Keratinocyte (primary cell): Measurements from ENCODE around the gene LZTR1. TPM values are rescaled to one million over a fixed set of nuclear protein-coding genes. Genes with fewer than 3 reads are reported as not detected.

ENCODE experiments used
- DNase-seq: peaks from one replicate; pipeline ENCODE4 v3.0.0-alpha.2; 2011; ENCODE audit warnings: low read depth, missing footprints, low spot score
- FAIRE-seq: peaks from 2 replicates; lab custom pipeline; 2011; peaks lifted over from hg19 to GRCh38; lab: Jason Lieb, UNC
- H2AFZ ChIP-seq: 2 replicates; pipeline ENCODE4 v1.6.0; 2012; ENCODE audit warnings: low read length, control low read depth, inconsistent platforms; ENCODE audit not compliant: control insufficient read depth
- H3K27ac ChIP-seq: 2 replicates; pipeline ENCODE4 v1.5.1; 2011; ENCODE audit warnings: low read length; ENCODE audit not compliant: control insufficient read depth, insufficient read depth
- H3K27me3 ChIP-seq: 3 replicates; pipeline ENCODE4 v1.6.0; 2011; ENCODE audit warnings: low read length; ENCODE audit not compliant: control insufficient read depth, insufficient read depth; ENCODE audit errors: extremely low read depth
- H3K36me3 ChIP-seq, 2 experiments: 2 replicates in 1 of 2; 3 replicates in 1 of 2; pipeline ENCODE4 v1.5.1; 2011; ENCODE audit warnings: low read length in 2 of 2, mild to moderate bottlenecking in 1 of 2; ENCODE audit not compliant: control insufficient read depth in 2 of 2, insufficient read depth in 2 of 2; ENCODE audit errors: extremely low read depth in 1 of 2
- H3K4me1 ChIP-seq: 3 replicates; pipeline ENCODE4 v1.5.1; 2011; ENCODE audit warnings: low read length; ENCODE audit not compliant: control insufficient read depth, insufficient read depth; ENCODE audit errors: extremely low read depth
- H3K4me2 ChIP-seq: 3 replicates; pipeline ENCODE4 v1.6.0; 2011; ENCODE audit warnings: low read depth, low read length; ENCODE audit not compliant: control insufficient read depth, insufficient read depth; ENCODE audit errors: extremely low read depth
- H3K4me3 ChIP-seq, 3 experiments: fragments of 200-600 bp in 1 of 3; sonication (generic) in 1 of 3; 2 replicates in 2 of 3; 3 replicates in 1 of 3; pipeline ENCODE4 v1.5.1; 2011 to 2016; ENCODE audit warnings: low read length in 3 of 3, mild to moderate bottlenecking in 3 of 3, control low read depth in 2 of 3, inconsistent platforms in 1 of 3, low read depth in 1 of 3, mixed read lengths in 1 of 3, mixed run types in 1 of 3, moderate library complexity in 1 of 3; ENCODE audit not compliant: control insufficient read depth in 2 of 3, insufficient read depth in 2 of 3; ENCODE audit errors: extremely low read depth in 1 of 3
- H3K79me2 ChIP-seq: 2 replicates; pipeline ENCODE4 v1.6.0; 2012; ENCODE audit warnings: low read length; ENCODE audit not compliant: control insufficient read depth, insufficient read depth
- H3K9ac ChIP-seq: 3 replicates; pipeline ENCODE4 v1.6.0; 2011; ENCODE audit warnings: low read length; ENCODE audit not compliant: control insufficient read depth, insufficient read depth; ENCODE audit errors: extremely low read depth
- H3K9me1 ChIP-seq: 3 replicates; pipeline ENCODE4 v1.6.0; 2011; ENCODE audit warnings: low read length; ENCODE audit not compliant: control insufficient read depth, insufficient read depth; ENCODE audit errors: extremely low read depth
- H3K9me3 ChIP-seq: 2 replicates; pipeline ENCODE4 v1.5.1; 2012; ENCODE audit warnings: low read depth, low read length; ENCODE audit not compliant: control insufficient read depth
- H4K20me1 ChIP-seq: 3 replicates; pipeline ENCODE4 v1.6.0; 2011; ENCODE audit warnings: low read length; ENCODE audit not compliant: control insufficient read depth, insufficient read depth; ENCODE audit errors: extremely low read depth
- CTCF ChIP-seq, 3 experiments: IDR thresholded peaks in 1 of 3; conservative IDR thresholded peaks in 1 of 3; optimal IDR thresholded peaks in 1 of 3; 2 replicates in 2 of 3; 3 replicates in 1 of 3; pipeline versions ENCODE3 to v1.5.1; 2011; ENCODE audit warnings: low read length in 3 of 3, mild to moderate bottlenecking in 3 of 3, moderate library complexity in 2 of 3, control low read depth in 1 of 3, inconsistent platforms in 1 of 3; ENCODE audit not compliant: insufficient read depth in 2 of 3; ENCODE audit errors: extremely low read depth in 1 of 3
- EZH2 ChIP-seq: IDR thresholded peaks from one replicate; pipeline ENCODE4 v1.6.1; 2012; ENCODE audit warnings: inconsistent platforms, mild to moderate bottlenecking, low read length, moderate library complexity
- dilution Hi-C: fragments of 300-500 bp; cut with MboI; formaldehyde crosslinking; loops from one replicate; pipeline ENCODE4 v1.7.0; 2020; ENCODE audit warnings: low sequenced_read_pairs; ENCODE audit not compliant: extremely low pct_ligation_motif_present
- polyA plus RNA-seq, 5 experiments: library from polyadenylated mRNA; depleted of rRNA in 3 of 5; stranded (reverse) in 3 of 5; stranded (forward) in 1 of 5; unstranded in 1 of 5; fragments of >200 nt; gene quantifications; 1 replicate in 1 of 5; 2 replicates in 3 of 5; 3 replicates in 1 of 5; pipeline versions ENCODE4 v1.2.1 to v1.2.3, GENCODE V29; 2011 to 2012; ENCODE audit warnings: missing spikeins in 2 of 5, low read depth in 1 of 5, low replicate concordance in 1 of 5

The LZTR1 gene
- polyA plus RNA-seq, 1 donor (not counting 4 experiments of a cell fraction or from before 2014, with no cell fraction given): 37.0 TPM

GRCh38 chr22:20976291-20976877, 5.7 kb upstream of the LZTR1 start:
- no peak overlapping the region for H3K4me3 ChIP-seq
- no peak for FAIRE-seq
- no peaks in the 10 kb centered on the region for H3K27me3 ChIP-seq
- no peaks in the 10 kb centered on the region for H3K9me1 ChIP-seq
- H2AFZ ChIP-seq: no peak overlapping the region
- no peaks in the 10 kb centered on the region for H3K79me2 ChIP-seq
- no peak for DNase-seq
- no peak for TF ChIP-seq EZH2
- TF ChIP-seq CTCF (optimal IDR thresholded peaks at IDR 0.05 in 1 of 3, IDR thresholded peaks at IDR 0.05 in 1 of 3, conservative IDR thresholded peaks at IDR 0.05 in 1 of 3; ENCODE audit: extremely low read depth in 1 of 3, insufficient read depth in 2 of 3, low read length in 3 of 3): no peak
- H3K4me1 ChIP-seq: peaks cover 19% of the 10 kb centered on the region
- no peaks in the 10 kb centered on the region for H3K36me3 ChIP-seq
- no peak overlapping the region for H3K27ac ChIP-seq
- H3K4me2 ChIP-seq: no peak overlapping the region
- no peak overlapping the region for H3K9ac ChIP-seq
- peaks cover 7% of the 10 kb centered on the region for H3K9me3 ChIP-seq
- dilution Hi-C loops: no loop called here
- H4K20me1 ChIP-seq: no peaks in the 10 kb centered on the region

- Histone ChIP-seq H3K4me1 (peaks cover 22% of the 10 kb centered on the region), H3K9me1 (no peaks in the 10 kb centered on the region), H3K27ac (no peak overlapping the region), H3K36me3 (no peaks in the 10 kb centered on the region), H3K9me3 (peaks cover 7% of the 10 kb centered on the region), H3K4me3 (no peak overlapping the region), H3K79me2 (no peaks in the 10 kb centered on the region), H3K4me2 (no peak overlapping the region), H4K20me1 (no peaks in the 10 kb centered on the region), H3K27me3 (no peaks in the 10 kb centered on the region), H2AFZ (no peak overlapping the region), H3K9ac (no peak overlapping the region)
- FAIRE-seq (no peak), DNase-seq (no peak)
- dilution Hi-C loops: no loop called here
- TF ChIP-seq CTCF (optimal IDR thresholded peaks at IDR 0.05 in 1 of 3, IDR thresholded peaks at IDR 0.05 in 1 of 3, conservative IDR thresholded peaks at IDR 0.05 in 1 of 3; ENCODE audit: extremely low read depth in 1 of 3, insufficient read depth in 2 of 3, low read length in 3 of 3): no peak
- TF ChIP-seq EZH2: no peak
Observed at GRCh38 chr22:20977019-20977418, 5.1 kb upstream of the LZTR1 start.
